Measurements from ENCODE around the gene STK36.

DNA sequence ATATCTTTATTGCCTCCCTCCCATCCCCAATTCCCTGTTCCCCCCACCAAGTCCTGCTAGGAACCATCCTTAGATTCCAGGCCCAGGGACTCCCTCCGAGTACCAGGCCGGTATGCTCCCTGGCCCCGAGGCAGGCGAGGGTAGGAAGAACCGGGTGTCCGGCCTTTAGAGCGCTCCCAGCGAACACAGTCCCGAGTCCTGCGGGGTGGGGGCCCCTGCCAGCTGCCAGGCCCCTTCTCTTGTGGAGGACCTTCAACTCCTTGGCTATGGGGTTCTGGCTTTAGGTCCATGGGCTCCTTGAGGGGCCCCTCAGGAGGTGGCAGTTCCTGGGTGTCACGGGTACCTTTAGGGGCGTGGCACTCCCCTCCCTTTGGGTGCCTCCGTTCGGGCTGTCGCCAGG is 8.0 kb upstream of the STK36 start:
- TF ChIP-seq, protein P1, sequence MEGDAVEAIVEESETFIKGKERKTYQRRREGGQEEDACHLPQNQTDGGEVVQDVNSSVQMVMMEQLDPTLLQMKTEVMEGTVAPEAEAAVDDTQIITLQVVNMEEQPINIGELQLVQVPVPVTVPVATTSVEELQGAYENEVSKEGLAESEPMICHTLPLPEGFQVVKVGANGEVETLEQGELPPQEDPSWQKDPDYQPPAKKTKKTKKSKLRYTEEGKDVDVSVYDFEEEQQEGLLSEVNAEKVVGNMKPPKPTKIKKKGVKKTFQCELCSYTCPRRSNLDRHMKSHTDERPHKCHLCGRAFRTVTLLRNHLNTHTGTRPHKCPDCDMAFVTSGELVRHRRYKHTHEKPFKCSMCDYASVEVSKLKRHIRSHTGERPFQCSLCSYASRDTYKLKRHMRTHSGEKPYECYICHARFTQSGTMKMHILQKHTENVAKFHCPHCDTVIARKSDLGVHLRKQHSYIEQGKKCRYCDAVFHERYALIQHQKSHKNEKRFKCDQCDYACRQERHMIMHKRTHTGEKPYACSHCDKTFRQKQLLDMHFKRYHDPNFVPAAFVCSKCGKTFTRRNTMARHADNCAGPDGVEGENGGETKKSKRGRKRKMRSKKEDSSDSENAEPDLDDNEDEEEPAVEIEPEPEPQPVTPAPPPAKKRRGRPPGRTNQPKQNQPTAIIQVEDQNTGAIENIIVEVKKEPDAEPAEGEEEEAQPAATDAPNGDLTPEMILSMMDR (conservative IDR thresholded peaks at IDR 0.05; ENCODE audit: low read length) = no peak
- no peak for TF ChIP-seq EZH2phosphoT487 (IDR thresholded peaks at IDR 0.05; ENCODE audit: borderline replicate concordance, low read depth, low read length)
